CD4-positive, alpha-beta T cell treated with Interleukin-17A for 1 hour (primary cell): ENCODE data around the gene GON7.
"Not testable (repeated sequence)": the region's sequence is repeated elsewhere in the genome, so short reads cannot be mapped to it uniquely, and the experiment has no call there.

Experiments used
- DNase-seq: peaks from one replicate; pipeline ENCODE4 v3.0.0-alpha.2; 2020

The GON7 gene, protein sequence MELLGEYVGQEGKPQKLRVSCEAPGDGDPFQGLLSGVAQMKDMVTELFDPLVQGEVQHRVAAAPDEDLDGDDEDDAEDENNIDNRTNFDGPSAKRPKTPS

DNA sequence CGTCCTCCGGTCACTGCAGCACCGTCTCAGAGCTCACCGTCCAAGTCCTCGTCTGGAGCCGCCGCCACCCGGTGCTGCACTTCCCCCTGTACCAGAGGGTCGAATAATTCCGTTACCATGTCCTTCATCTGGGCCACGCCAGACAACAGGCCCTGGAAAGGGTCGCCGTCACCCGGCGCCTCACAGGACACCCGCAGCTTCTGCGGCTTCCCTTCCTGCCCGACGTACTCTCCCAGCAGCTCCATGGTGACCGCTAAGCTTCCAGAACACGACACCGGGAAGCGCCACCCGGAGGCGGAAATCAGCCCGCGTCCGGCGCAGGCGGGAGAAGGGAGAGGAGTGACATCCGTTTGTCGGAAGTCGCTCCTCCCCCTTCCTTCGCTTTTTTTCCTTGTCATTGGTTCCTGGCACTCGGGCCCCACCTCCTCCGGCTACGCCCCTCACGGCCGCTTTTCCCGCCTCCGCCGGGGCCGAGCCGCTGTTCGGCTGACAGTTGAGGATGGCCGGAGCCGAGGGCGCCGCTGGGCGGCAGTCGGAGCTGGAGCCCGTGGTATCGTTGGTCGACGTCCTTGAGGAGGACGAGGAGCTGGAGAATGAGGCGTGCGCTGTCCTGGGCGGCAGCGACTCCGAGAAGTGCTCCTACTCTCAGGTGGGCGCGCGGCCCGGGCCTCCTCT, at the start of gene GON7, which contains the start of gene UBR7:
TSS of gene GON7 (minus strand) at position 273 of the 675 bp plus-strand sequence. CDS start at position 245, 28 bp downstream.
TSS of gene UBR7 (plus strand) at position 464 of the 675 bp plus-strand sequence. CDS start at position 500, 36 bp downstream.
- peak; percentile 90 for DNase-seq

DNA sequence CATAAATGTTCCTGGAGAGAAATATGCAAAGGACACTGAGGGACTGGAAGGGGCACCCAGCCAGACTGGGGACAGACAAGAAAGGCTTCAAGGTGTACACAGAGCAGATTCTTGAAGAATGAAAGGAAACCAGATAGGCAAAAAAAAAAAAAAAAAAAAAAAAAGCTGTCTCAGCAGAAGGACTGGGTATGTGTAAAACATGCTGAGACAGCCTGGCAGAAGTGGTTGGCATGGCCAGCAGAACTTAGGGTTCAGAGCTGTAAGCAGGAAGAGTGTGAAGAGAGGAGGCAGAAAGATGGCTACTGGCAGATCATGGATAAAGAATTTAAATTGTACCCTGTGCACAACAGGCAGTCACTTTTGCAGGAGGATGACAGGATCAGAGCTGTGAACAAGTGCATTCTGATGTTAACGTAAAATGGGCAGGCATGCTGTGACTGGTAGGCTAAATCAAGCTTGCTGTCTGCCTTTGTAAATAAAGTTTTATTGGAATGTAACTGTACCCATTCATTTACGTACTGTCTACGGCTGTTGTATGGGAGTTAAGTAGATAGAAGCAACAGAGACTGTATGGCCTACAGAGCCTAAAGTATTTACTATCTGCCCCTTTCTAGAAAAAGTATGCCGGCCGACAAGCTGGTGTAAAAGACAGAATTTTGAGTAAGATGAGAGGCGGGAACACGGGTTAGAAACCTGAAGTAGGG, 42.4 kb upstream of the GON7 start:
- no peak for DNase-seq

DNA sequence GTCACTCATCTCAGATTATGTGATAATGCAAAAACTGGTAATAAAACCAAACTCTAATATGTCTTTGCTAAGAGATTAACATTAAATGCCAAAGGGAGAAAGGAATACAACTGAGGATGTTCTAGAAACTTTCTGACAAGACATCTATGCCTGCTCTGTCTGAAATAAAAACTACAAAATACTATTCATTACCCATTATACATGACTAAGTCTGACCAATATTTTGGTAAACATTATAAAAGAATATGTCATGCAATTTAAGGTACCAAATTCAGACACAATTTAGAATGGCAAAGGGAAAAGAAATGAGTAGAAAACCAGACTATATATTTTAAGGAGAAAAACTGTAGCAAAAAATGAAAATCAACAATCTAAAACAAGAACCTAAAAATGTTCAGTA, 39.7 kb upstream of the GON7 start:
- DNase-seq: no peak

DNA sequence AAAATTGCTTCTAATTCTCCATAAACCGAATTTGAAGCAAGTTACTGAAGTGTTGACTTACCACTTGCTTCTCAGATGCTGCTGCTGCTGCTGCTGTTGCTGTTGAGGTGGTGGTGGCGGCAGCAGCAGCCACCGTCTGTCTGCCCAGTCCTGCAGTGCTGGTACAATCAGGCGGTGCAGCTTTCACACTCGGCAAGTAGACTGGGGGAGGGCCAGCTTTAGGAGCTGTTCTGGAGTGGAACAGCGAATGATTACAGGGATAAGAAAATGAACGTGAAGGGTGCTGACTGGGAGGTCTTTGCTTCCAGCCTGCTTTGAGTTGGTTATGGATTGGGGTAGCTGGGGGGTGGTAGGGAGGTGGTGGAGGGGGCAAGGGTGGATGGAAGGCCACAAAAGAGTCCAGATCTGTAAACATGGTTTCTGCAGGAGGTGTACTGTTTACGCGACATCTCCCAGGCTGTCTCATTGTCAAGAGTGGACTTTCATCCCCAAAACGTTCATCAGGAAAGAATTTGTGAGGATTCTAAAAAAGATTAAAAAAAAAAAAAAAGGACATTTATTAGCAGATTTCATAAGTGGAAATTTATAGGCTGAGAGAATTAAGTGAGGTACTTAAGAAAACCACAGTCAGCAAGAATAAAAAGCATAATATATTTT, 39.0 kb upstream of the GON7 start:
- no peak for DNase-seq

DNA sequence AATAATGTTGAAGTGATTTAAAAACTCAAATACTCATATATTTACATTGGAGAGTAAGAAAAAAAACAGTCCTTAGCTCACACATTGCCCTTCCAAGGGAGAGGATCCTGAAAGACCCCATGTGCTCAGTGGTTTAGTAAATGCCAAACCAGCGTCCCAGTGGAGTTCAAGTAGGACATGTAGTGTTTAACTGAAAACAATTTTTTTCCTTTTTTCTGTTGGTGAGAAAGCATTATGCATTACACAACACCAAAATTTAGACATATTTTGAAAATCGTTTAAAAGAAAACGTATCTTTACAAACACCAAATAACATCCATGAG, 33.8 kb upstream of the GON7 start:
- DNase-seq: no peak

DNA sequence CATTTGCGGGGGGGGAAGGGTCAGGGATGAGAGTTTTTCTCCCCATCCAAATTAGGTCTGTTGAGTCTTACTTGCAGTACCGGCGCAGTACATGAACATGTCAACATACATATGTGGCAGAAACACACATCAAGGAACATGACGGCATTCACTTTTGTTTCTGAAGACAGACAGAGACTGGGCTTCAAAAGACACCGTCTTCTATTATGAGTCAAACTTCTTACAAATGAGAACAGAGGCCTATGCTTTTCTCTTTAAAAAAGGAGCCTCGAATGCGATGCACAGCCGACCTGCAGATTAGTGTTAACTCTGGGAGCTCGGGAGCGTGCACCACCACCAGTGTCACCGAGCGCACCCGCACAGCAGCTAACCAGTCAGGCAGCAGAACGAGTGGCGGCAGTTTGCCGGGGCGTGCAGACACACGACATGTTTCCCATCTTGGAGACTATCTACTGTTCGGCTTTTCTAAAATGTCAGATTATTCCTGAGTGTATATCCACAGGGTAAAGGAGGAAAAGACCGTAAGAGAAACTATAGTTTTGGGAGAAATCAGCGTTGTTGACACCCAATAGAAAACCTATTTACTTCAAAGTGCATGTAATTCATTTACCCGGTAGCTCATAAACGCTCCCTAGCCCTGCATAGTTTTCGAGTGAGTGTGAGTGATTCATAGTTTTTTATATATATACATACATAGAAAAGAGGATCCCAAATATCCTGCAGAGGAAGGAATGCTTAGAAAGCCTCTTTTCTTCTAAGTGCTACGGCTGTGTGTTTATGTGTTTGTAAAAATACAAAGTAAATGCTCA, 33.2 kb upstream of the GON7 start:
- DNase-seq: no peak

DNA sequence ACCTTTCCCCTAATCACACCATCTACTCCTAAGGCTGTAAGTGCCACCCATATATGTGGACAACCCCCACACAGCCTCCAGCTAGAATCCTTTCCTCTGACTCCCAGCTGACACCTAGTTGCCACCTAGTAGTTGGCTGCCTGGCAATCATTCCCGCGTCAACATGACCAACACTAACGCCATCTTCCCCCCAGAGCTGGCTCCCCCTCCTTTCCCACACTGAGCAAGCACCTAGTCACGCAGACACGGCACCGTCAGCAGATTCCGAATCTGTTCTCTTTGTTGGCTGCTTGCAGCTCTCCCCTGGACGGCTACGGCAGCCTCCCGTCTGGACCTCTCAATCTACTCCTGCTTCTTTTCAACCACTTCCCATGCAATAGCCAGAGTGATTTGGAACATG, 27.9 kb upstream of the GON7 start:
- DNase-seq: no peak

DNA sequence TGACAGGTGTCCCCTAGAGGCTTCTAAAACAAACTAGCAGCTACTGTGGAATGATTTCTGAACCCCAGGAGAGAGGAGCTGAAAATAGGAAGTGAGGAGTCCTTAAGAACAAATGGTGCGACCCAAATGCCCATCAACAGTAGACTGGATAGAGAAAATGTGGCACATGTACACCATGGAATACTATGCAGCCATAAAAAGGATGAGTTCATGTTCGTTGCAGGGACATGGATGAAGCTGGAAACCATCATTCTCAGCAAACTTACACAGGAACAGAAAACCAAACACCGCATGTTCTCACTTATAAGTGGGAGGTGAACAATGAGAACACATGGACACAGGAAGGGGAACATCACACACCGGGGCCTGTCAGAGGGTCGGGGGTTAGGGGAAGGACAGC, 26.2 kb upstream of the GON7 start:
- DNase-seq: not testable (repeated sequence)

DNA sequence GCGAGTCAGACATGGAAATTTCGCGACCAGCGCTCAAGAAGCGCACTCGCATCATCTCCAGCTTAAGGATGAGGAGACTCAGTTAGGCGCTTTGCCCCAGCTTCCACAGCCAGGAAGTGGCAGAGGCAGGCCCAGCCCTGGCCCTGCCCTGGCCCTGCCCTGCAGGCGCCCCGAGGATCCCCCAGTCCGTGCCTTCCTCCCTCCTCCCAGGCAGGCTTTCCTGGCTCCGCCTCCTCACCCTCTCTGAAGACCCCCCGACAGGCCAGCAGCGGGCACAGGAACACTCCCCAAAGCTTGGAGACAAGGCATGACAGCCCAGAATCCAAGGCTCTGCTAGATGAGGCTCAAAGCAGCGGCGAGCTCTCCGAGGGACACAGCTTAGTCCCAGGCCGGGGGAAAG, 25.3 kb upstream of the GON7 start:
- no peak for DNase-seq

DNA sequence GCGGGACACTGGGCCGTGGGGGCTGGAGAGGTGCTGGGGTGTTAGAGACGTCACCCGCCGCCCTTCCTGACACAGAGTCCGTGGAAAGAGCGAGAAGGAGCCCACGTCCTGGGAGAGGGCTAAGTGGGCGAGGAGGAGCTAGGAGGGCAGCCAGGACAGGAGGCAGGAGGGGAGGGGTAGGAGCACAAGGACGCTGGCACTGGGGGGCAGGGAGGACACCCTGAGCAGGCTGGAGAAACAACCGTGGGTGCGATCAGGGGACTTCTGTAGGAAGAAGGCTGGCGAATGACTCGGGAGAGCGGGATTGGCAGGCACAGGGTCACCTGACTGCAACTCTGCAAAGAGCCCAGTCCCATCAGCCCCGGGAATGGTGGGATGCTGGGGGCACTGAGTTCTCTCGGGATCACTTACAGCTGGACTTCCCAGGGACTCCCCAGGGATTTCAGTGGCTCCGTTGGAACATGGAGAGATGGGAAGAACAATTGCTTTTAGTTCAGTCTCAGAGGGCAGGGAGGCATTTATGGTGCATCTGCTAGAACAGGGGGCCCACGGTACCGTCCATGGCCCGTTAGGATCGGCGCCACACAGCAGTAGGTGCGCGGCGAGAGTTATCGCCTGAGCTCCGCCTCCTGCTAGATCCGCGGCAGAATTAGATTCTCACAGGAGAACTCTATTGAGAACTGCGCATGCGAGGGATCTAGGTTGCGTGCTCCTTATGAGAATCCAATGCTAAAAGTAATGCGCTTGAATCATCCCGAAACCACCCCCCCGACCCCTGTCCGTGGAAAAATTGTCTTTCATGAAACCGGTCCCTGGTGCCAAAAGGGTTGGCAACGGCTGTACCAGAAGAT, 24.5 kb upstream of the GON7 start:
- DNase-seq: no peak

DNA sequence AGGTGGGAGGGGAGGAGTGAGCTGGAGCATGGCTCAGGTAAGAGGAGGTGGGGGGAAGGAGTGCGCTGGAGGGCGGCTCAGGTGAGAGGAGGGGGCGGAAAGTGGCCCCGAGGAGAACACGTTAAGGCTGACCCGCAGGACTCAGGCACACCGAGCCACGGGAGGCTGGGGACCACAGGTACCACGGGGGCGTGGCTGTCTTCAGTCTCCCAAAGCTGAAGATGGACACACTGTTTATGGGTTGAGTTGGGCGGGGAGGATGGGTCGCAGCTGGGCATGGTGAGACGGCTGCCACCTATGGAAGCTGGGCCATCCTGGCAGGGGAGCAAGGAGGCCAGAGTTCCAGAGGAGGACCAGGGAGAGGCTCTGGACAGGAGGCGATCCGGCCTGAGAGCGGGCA, 23.7 kb upstream of the GON7 start:
- DNase-seq: no peak

DNA sequence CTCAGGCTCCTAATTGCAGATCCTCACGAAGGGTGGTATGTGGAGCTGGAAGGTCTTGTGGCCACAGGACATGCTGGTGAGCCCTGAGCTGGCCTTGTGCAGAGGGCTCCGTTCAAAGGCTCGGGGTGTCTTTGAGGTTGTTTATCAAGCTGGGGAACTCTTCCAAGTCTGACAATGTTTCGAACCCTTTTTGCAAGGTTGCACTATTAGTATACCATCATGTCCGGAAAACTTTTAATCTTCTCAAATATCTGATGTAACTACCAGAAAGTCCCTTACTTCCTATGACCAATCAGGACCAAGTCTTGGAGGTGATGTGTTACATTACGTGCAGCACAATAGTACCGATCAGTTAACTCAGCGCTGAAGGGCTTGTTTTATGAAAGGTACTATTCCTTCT, 21.7 kb upstream of the GON7 start:
- DNase-seq: no peak

DNA sequence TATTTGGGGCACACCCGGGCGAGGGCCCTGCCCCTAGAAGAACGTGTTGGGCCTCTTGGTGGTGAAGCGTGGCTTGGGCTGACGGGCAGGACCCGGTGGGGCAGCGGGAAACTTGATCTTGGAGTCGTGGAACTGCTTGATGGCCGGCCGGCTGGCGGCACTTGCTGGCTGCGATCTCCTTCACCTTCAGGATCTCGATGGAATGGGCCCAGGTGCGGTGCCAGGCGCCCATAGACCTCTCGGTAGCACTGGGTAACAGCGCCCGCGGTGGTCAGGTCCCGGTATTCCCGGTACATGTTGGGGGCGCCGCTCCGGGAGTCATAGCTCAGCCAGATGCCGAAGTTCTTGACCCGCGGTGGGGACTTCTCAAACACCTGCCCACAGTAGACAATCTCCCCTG, 16.7 kb upstream of the GON7 start:
- DNase-seq: no peak

DNA sequence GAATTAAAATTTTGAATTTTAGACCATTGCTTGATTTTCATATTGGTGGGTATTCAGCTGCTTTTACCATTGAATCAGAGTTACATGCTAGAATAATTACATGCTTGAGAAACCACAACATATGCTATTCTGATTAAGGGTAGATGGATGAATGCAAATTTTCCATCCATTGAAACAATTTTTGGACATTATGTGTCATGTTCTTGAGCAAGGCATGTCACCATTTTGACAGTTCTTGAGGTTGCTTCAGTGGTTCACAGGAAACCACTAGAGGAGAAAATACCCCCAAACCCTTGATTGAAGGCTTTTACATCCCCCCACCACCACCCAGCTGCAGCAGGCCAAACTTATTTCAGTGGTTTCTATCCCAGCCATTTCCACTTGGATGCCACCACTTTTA, 13.6 kb upstream of the GON7 start:
- no peak for DNase-seq

DNA sequence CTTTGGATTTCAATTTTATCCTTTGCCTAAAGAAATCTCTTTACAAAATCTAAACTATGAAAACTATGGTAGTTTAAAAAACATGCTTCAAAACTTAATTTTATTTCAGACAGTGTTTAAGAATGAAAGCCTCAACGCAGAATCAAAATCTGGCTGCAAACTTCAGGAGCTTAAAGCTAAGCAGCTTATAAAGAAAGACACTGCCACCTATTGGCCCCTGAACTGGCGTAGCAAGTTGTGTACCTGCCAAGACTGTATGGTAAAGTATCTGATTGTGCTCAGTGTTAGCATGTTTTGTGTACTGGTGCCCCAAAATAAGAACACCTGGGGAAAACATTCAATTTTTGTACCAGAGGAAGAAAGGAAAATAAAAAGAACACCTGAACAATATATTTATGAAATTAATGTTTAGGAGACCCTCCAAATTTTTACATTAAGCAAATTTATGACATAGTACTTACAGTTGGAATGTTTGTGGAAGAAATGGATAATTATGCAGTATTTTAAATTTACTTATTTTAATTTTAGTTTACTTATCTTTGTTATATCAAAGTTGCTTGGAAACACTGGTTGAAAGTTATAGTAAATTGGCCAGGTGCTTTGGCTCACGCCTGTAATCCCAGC, 12.3 kb upstream of the GON7 start:
- DNase-seq: peak; percentile 73

DNA sequence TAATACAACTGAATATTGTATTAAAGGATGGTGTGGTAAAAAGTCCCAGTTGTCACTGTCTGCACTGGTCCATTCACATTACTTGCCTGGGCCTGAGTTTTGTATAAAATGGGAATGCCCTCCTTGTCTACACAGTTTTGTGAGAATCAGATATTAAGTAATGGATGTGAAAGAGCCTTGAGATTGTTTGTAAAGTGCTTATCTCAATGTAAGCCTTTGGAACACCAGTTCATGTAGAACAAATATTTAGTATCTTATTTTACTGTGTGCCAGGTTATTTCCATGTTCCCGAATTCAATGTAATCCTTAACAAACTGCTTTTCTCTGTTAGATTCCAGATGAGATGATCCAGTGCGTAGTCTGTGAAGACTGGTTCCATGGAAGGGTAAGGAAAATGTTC, 7.7 kb upstream of the GON7 start:
- DNase-seq: no peak

DNA sequence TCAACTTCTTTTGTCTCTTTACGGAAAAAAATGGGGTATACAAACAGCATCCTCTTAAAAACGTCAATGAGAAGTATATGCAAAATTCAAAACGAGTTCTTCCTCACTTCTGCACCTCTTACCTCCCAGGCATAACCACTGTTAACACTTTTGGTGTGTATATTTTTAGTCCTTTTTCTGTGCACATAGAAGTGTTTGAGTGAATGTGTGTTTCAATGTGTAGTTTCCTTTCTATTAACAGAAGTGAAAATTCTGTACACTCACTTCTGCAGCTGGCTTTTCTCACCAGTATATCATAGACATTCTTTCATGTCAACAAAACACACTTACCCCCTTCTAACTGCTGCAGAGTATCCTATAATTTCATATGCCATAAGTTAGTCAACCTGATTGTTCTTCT, 5.6 kb upstream of the GON7 start:
- no peak for DNase-seq

DNA sequence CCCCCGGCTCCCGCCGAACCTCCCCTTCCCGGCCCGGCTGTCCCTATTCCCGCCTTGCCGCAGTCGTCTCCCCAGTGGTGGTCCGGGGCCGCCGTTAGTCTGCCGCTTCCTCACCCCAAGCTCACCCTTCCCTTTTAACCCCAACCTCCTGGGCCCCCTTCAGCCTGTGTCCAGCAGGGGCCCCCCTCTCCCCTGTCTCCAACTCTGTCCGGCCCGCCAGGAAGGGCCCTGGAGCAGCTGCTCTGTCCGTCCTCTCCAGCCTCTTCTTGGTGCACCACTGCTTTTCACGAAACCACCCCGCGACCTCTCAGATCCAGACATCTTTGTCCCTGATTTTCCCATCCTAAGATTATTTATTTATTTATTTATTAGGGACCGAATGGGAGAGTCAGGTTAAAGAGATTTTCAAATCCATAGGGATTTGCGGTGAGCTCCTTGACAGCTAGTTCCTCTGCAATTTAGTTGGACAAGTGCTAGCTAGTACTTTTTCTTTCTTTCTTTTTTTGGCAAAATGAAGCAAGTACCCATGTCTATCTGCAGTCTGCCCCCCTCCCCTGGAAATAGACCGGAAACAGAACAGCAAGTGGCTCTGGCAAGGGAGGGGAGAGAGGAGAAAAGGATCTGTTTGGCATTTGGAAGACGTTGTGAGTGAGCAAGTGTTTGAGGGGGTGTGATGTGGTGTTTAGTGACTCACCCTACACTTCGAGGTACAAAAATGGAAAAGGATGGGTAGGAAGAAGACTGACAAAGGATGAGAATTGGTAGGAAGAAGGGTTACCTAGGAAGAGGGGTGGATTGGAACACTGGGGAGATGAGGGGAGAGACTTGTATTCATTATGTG, 823 bp upstream of the GON7 start:
- DNase-seq: peak; percentile 21

DNA sequence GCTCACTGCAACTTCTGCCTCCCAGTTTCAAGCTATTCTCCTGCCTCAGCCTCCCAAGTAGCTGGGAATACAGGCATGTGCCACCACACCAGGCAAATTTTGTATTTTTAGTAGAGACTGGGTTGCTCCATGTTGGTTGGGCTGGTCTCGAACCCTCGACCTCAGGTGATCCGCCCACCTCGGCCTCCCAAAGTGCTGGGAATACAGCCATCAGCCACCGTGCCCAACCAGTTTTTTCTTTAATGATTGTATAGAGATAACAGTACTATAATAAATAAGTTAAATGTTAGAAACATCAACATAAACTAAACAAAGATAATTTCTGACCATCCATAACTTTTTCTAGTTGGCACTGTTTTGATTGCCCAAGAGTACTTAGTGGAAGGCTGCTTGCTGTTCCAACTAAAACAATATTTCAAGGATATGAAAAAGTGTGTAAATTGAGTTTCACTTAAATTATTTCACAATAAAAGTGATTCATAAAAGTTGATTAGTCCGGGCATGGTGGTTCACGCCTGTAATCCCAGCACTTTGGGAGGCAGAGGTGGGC, 5.6 kb downstream of the GON7 start:
- DNase-seq: no peak

DNA sequence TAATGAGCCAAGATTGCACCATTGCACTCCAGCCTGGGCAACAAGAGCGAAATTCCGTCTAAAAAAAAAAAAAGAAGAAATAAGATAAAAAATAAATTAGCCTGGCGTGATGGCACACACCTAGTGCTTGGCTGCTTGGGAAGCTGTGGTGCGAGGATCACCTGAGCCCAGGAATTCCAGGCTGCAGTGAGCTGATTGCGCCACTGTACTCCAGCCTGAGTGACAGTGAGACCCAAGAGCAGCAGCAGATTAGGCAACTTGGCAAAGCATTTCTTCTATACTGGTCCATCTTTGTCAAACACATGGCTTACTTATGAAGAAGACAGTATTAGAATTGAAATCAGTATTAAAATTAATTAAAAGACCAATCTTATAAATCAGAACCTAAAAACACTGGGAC, 6.3 kb downstream of the GON7 start:
- no peak for DNase-seq

DNA sequence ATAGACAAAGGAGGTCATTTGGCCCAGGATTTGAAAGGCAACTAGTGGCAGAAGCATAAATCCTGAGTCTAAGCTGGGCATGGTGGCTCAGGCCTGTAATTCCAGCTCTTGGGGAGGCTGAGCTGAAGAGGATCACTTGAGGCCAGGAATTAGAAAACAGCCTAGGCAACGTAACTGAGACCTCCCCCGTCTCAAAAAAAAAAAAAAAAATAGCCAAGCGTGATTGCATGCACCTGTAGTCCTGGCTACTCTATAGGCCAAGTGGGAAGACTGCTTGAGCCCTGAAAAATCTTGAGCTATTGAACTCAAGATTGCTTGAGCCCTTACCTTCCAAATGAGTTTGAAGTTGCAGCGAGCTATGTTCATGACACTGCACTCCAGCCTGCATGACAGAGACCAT, 7.8 kb downstream of the GON7 start:
- DNase-seq: no peak
